HG03571 (cell line): ENCODE results near the gene ALLC.

Experiments
- ATAC-seq: cut with Tn5 transposase; IDR thresholded peaks from one replicate; pipeline ENCODE4 v1.9.1; 2021; ENCODE audit not compliant: unreplicated experiment

Gene ALLC

DNA sequence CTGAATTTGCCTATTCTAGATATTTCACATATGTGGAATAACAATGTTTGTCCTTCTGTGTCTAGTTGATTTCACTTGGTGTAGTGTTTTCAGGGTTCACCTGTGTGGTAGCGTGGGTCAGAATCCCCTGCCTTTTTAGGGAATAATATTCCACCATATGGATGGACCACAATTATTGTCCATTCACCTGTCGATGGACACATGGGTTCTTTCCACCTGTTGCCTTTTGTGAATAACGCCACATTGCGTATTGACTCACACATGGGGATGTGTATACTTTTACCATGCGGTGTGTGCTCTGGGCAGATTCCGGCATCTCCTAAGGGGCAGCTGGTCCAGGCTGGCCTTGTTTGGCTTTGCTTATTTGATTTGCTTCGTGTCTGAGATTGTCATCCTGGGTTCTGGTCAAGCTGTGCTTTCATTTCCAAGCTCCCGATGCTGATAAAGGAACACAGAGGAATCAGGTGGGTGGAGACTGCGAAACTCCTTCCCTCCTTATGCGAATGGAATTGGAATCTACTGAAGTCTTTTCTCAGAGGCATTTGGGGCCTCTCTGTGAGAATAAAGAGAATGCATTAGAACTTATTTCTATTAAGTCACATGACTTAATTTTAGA lies 18.9 kb upstream of the ALLC start:
- ATAC-seq: no peak

DNA sequence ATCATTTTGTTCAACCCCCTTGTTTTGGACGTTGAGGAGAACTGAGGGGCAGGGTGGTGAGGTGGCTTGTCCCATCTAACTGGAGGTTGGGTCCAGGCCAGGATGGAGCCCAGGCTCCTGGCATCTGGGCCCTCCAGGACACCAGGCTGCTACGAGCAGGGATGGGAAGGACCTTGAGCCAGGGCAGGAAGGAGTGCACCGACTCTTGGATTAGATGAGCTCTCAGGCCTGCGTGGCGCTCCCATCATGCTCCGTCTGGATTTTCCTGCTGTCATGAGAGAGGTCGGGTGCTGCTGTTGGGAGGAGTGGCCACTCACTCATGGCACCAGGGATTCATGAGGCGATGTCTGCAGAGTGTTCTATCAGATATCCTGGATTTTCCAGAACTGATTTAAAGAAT lies 18.3 kb upstream of the ALLC start:
- no peak for ATAC-seq

DNA sequence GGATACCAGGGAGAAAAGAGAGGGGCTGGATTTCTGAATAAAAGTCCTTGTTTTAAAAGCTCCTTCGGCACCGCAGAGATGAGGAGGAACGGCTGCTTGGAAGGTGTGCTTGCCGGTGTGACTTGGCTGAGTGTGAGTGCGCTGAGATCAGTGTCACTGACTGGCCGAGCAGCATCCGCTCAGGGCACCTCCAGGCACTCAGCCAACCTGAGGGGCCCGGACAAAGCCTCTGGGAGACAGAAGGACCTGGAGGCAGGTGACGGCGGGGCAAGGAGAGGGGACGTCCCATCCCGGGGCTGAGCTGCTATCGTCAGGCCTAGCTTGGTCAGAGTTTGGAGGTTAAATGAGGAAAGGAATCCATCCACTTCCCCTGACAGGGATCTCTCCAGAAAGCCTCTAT lies 16.8 kb upstream of the ALLC start:
- no peak for ATAC-seq

DNA sequence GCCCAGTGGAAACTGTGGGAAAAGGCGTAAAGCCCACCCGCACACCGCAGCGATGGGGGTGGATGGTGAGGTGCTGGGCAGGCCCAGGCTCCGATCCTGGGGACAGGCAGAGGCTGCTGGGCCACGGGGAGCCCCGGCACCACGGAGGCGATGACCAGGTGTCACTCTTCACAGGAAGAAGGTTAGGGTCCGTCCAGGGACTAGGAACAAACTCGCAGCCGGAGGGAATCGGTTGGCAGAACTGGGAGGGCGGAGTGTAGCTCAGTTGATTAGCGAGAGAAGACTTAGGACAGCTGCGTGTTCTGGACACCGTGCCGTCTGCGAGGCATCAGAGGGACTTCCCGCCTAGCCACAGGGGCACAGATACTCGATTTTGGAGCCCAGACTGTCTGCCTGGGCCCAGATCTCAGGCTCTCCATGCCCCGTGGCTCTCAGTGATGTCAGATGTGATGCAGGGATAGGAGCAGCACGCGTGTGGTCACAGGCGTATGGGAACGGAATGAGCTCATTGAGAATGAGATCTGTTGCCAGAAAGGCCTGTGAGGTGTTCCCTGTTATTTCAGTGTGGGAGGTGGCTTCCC lies 16.1 kb upstream of the ALLC start:
- ATAC-seq: no peak

DNA sequence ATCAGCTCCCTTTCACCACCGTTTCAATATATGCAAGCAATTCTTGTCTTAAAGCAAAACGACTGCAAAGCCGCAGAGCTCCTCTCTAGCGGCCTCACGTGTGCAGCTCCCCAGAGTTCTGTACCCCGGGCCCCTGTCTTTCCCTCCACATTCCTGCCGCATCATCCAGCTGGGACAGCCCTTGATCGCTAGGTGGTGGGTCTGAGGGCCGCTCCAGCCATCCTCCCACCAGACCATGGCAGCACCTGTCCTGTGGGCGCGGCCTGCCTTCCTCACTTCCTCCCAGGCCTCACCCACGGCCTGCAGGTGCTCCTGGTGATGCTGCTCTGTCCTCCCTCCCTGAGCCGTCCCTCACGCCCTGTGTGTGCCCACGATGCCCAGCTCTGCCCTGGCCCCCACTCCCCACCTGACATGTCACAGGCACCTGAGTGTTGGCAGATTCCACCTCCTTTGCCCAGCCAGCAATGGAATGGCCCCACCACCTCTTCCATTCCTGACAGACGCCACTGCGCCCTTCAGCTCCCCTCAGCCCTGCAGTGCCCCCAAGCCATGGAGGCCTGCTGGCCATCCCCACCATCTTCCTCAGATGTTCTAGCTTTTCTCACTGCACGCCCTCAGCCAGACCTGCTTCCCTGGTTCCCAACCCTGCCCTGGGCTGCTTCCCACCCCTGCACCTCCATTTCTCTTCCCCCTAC lies 15.3 kb upstream of the ALLC start:
- no peak for ATAC-seq

DNA sequence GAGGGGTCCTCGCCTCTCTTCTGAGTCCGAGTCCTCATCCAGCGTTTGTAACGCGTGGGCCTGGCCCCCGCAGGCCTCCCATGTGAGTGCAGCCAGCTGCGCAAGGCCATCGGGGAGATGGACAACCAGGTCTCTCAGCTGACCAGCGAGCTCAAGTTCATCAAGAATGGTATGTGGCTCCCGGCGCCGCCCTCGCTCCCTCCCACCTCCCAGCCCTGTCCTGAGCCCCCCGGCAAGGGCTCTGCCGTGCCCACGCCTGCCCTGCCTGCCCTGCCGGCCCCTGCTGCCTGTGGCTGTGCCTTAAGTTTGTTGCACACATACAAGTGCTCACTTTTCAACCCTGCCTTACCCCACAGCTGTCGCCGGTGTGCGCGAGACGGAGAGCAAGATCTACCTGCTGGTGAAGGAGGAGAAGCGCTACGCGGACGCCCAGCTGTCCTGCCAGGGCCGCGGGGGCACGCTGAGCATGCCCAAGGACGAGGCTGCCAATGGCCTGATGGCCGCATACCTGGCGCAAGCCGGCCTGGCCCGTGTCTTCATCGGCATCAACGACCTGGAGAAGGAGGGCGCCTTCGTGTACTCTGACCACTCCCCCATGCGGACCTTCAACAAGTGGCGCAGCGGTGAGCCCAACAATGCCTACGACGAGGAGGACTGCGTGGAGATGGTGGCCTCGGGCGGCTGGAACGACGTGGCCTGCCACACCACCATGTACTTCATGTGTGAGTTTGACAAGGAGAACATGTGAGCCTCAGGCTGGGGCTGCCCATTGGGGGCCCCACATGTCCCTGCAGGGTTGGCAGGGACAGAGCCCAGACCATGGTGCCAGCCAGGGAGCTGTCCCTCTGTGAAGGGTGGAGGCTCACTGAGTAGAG lies 14.4 kb upstream of the ALLC start:
- ATAC-seq: no peak

DNA sequence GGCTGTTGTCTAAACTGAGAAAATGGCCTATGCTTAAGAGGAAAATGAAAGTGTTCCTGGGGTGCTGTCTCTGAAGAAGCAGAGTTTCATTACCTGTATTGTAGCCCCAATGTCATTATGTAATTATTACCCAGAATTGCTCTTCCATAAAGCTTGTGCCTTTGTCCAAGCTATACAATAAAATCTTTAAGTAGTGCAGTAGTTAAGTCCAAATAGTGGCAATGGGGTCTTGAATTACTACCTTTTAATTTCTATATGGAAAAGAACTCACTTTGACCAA lies 13.8 kb upstream of the ALLC start:
- peak; percentile 73 for ATAC-seq

DNA sequence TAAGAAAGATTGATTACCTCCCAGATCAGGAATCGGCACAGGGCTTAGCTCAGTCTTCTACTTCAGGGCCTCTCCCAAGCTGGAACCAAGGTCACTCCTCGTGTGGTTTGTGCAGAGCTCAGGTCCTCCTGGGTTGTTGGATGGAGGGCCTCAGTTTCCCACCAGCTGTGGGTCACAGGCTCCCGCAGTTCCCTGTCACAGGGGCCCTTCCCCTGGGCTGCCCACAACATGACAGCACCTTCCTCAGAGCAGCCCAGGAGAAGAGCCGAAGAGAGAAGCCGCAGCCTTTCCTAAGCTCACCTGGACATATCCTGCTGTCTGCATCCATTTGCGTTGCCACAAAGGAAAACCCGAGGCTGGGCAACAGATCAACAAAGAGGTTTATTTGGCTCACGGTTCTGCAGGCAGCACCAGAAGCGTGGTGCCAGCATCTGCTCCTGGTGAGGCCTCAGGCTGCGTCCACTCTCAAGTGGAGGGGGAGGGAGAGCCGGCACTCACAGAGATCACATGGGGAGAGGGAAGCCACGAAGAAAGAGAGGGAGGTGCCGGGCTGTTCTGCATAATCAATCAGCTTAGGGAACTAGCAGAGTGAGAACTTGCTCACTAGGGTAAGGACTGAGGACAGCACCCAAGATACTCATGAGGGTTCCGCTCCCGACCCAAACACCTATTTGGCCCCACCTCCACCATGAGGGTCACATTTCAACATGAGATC lies 13.0 kb upstream of the ALLC start:
- no peak for ATAC-seq

DNA sequence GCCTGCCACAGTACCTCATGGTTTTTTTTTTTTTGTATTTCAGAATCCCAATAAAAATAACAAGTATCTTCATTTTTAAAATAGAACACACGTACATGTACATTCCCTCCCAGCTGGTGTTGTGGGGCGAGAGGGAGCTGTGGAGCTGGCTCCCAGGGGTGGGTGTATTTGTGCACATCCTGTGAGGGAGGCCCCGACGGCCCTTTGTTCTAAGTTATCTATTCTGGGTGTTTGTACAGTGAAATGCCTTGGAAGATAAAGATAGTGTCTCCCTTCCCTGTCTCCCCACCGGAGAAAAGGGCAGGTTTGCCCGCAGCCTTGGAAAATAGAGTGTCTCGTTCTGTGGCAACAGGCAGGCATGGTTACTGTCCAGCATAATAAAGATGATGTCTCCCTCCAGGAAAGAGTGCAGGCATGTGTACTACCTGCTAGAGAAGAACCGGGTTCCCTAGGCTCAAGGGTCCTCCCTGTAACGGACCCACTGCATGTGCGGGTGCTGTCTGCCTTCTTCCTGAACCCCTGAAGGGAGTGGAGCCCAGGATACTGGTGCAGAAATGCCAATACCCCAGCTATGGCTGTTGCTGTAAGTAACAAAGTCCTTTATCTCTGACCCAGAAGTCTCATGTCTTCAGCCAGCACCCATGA lies 12.1 kb upstream of the ALLC start:
- ATAC-seq: no peak

DNA sequence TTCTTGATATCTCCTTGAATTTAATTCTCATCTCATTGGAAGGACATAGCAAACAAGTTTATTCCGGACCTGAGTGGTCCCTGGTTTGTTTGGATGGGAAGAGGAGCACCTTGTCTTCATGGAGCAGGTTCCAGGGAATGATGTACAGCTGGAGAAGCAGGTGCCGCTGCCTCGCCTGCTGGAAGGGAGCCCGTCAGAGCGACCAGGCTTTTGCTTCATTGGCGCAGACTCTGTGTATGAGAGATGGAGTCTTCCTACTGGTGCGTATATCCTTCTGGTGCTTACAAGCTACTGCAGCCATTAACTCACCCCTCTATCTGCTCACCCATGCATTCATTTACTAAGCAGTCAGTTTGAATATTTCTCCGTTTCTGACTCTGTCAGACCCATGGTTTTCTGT lies 11.6 kb upstream of the ALLC start:
- ATAC-seq: no peak

DNA sequence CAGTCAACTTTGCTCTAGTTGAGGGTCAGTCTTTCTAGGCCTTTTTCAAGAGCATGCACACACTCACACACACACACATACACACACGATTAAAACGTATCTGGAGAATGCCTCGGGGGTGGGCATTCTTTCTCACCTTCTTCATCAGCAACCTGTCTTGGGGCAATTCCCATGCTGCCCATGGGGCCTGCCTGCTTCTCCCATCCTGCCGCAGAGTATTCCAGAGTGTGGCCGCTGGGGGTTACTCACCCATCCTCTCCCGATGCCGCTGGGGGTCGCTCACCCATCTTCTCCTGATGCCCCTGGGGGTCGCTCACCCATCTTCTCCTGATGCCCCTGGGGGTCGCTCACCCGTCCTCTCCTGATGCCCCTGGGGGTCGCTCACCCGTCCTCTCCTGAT lies 10.8 kb upstream of the ALLC start:
- no peak for ATAC-seq

DNA sequence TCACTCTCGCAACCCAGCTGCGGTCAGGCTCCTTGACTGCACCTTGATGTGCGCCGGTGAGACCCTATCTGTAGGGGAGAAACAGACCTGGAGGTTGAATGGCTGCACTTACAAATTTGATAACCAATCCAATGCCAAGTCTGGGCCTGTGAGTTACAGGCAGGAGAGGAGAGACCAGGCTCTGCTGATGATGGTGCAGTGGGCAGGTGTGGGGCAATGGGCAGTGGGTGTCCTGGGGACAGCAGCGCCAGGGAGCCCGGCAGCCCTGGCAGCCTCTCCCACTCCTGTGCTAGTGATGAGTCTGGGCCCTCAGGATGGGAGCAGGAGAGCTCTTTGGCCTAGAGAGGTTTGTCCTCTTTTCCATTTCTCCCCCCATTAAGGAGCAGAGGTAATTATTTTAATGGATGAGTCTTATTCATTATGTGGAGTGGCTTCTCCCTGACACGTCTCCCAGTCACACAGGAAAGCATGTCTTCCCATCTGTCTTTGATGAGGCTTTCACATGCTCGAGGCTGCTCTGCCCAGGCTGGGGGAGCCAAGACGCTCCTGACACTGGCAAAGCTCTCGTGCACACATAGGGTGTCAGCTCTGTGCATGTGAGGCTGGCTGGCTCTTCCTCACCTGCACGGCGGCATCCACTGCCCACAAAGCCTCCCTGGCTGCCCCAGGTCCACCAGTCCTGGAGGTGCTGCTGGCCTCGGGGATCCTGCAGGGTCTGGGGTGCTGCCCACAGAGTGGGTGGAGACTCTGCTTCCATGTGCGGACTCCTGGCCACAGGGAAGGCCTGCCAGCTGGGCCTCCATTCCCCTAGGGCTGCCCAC lies 10.0 kb upstream of the ALLC start:
- ATAC-seq: no peak

DNA sequence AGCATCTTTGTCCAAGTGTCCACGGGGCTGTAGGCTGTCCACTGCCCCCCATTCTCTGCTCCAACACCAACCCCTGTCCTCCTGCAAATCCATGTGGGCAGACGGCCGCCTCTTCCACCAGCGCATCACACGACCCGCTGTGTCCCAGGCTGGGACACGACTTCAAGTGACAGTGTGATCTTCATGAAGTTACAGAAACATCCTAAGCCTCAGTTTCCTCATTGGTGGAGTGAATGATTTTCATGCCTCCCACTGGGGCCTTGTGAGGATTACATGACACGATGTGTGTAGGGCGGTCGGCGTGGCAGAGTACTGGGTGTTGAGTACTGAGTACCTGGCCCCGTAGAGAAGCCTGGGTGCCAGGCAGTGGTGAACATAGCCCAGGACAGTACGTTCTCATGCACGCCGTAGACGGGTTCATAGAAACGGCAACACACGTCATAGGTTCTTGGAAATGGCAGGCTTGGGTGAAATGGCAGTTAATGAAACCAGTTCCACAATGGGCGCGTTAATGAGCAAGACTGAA lies 9.3 kb upstream of the ALLC start:
- no peak for ATAC-seq

DNA sequence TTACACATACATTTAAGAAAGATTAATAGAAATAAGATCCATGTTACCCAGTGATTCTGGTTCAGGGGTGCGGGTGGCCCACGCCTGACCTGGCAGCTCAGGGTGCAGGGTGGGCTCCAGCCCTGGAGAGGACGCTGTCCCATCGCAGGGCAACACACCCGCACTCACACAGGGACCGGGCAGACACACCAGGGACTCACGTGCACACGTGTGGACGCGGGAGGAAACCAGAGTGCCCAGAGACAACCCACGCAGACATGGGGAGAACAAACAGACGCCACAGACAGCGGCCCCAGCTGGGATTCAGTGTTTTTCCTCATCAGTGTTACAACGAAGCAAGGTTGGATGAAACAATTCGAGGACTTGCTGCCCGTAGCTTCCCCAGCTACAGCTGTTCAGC lies 8.4 kb upstream of the ALLC start:
- ATAC-seq: no peak

DNA sequence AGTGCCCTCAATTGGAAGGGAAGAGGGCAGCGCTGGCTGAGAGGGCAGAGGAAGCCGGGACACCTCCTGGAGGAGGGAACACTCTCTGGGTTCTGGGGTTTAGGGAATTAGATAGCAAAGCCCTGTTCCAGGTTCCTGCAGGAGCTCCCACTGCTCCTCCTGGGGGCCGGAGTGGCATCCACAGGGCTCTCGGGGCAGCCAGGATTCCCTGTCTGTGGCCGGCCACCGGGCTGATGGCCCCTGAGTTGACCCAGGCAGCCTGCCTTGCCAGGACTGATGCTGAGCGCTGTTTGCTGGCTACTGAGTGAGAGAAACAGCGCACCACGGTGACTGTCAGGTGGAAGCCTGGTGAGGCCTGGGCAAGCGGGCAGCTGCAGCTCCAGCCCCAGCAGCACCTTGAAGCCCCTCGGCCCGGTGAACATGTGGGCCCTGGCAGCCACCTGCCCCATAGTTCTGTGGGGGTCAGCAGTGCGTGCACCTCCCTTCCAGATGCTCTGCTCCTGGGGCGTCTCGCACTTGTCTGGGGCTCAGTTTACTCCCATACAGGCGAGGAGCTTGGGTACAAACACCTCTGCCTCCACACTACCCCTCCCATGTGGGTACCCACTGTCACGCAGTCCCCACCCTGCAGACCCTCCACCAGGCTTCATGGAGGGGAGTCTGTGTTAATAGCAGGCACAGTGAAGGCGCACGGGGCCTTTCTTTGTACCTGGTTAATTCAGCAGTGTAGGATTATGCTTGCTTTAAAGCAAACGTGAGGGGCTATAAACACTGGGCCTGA lies 7.7 kb upstream of the ALLC start:
- no peak for ATAC-seq

DNA sequence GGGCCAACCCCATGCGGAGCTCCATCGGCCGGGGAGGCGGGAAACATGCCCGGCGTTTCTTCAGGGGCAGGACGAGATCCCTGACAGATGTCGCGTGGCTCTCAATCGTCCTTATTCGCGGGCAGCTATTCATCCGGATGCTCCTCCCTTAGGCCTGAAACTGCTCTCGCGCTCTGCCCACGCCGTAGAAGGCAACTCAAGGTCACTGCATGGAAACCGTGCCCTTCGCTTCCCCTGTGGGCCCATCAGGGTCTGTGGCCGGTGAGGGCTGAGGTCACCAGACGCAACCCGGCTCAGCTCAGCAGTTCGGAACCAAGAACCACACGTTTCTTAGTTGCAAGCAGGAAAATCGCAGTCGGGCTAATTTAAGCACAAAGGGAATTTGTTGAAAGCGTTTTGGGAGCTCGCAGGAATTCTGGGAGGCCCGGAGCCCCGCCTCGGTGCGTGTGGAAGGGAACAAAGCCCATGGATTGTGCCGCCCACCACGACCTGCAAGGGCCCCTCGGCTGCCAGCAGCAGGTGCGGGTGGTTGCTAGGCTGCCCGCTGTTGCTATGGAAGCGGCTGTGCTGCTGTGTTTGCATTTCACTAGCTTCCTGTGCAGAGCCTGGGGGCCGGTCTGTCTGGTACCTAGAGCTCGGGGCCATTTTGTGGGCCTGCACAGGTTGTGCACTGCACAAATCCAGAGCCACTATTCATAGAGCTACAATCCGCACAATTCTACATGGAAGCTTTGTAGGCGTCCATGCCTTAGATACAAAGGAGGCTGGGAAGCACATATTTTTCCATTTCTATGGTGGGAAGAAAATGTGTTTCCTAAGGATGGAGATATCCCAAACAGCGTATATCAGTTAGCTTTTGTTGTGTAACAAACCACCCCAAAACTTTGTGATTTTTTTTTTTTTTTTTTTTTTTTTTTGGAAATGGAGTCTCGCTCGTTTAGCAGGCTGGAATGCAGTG lies 6.0 kb upstream of the ALLC start:
- ATAC-seq: peak; percentile 83

DNA sequence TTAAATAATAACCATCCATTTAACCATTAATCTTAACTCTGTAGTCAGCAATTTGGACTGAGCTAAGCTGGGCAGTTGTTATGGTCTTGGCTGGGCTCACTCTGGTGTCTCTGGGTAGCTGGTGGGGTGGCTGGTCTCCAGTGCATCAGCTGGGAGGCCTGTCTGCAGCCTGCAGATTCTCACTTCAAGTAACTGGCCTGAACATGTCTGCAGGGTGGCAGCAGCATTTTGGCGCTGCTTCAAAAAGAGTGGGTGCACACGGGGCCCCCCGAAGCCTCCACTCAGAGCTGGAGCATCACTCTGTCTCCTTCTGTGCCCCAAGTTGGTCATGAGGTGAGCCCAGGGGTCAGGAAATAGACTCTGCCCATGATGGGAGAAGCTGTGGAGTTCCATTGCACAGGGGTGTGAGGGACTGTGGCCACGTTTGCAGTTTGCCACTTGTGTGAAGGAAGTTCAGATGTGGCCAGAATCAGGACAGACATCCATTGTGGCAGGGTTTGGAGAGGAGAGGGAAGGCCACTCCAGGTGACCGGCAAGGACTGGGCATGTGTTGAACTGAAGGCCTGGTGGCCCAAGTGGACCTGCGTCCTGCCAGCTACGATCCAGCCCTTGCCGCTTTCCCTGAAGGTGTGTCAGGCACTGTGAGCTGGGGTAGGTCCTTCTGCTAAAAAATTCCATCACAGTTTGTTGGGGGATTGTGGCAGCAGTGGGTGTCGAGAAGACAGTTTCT lies 4.9 kb upstream of the ALLC start:
- no peak for ATAC-seq
